Neural progenitor cell (in vitro differentiated cells): ENCODE data around the gene RRAGD.

Source experiments
- CTCF ChIP-seq: fragments of 200-600 bp; sonication (generic); IDR thresholded peaks from 2 replicates; pipeline ENCODE4 v1.5.1; 2017; ENCODE audit warnings: antibody characterized with exemption, mild to moderate bottlenecking
- EZH2 ChIP-seq: fragments of 200-600 bp; sonication (generic); IDR thresholded peaks from 2 replicates; pipeline ENCODE4 v1.6.1; 2017; ENCODE audit warnings: antibody characterized with exemption, mild to moderate bottlenecking, moderate library complexity
- EZH2phosphoT487 ChIP-seq: fragments of 200-600 bp; sonication (generic); IDR thresholded peaks from 2 replicates; pipeline ENCODE4 v1.6.1; 2017; ENCODE audit warnings: antibody characterized with exemption

- no peak for TF ChIP-seq CTCF
- no peak for TF ChIP-seq EZH2
- TF ChIP-seq EZH2phosphoT487 = no peak
Measured at GRCh38 chr6:89416796-89417195, 4.7 kb upstream of the RRAGD start.
